WTC11 (cell line): ENCODE results near the gene ELFN1. TPM values are rescaled to one million over a fixed set of nuclear protein-coding genes. Genes with fewer than 3 reads are reported as not detected.

ENCODE experiments used
- ATAC-seq: fragments of 200-7000 bp; cut with Tn5 transposase; 2 replicates; pipeline ENCODE4 v1.10.0; 2021; ENCODE audit warnings: mild to moderate bottlenecking, moderate library complexity
- CTCF ChIA-PET: fragments of 300-600 bp; sonication (Branson Sonifier 250); formaldehyde crosslinking; loops from one replicate; lab custom pipeline; 2021; ENCODE audit warnings: antibody characterized with exemption; lab: Charles Lee
- POLR2A ChIA-PET: fragments of 350-600 bp; sonication (Branson Sonifier 250); formaldehyde crosslinking; loops from one replicate; lab custom pipeline; 2021; ENCODE audit warnings: antibody characterized with exemption; lab: Charles Lee
- DNase-seq: peaks from one replicate; pipeline ENCODE4 v3.0.0; 2021; ENCODE audit warnings: low spot score
- H3K27ac Mint-ChIP-seq: 2 replicates; pipeline ENCODE4 v1.8.0; 2021; ENCODE audit warnings: mixed read lengths
- H3K27me3 Mint-ChIP-seq: 2 replicates; pipeline ENCODE4 v1.8.0; 2021; ENCODE audit warnings: low read depth, mild to moderate bottlenecking, moderate library complexity, mixed read lengths
- H3K36me3 Mint-ChIP-seq: 2 replicates; pipeline ENCODE4 v1.8.0; 2021; ENCODE audit warnings: mixed read lengths
- H3K4me1 Mint-ChIP-seq: 2 replicates; pipeline ENCODE4 v1.8.0; 2022; ENCODE audit warnings: mixed read lengths
- H3K4me3 Mint-ChIP-seq: 2 replicates; pipeline ENCODE4 v1.8.0; 2021; ENCODE audit warnings: mild to moderate bottlenecking, moderate library complexity, mixed read lengths
- H3K9me3 Mint-ChIP-seq: 2 replicates; pipeline ENCODE4 v1.8.0; 2021; ENCODE audit warnings: mixed read lengths
- ATF1 ChIP-seq: sonication (generic); formaldehyde crosslinking; IDR thresholded peaks from 2 replicates; pipeline ENCODE4 v1.8.1; 2023; ENCODE audit warnings: mild to moderate bottlenecking, moderate library complexity, missing genetic modification reagents
- ATF6 ChIP-seq: sonication (generic); formaldehyde crosslinking; IDR thresholded peaks from 2 replicates; pipeline ENCODE4 v1.8.1; 2023; ENCODE audit warnings: mild to moderate bottlenecking, missing genetic modification reagents
- E2F5 ChIP-seq: sonication (generic); formaldehyde crosslinking; IDR thresholded peaks from 2 replicates; pipeline ENCODE4 v1.8.1; 2022; ENCODE audit warnings: mild to moderate bottlenecking, moderate library complexity, missing genetic modification reagents
- ETV6 ChIP-seq: sonication (generic); formaldehyde crosslinking; IDR thresholded peaks from 2 replicates; pipeline ENCODE4 v1.8.1; 2022; ENCODE audit warnings: mild to moderate bottlenecking, missing genetic modification reagents
- GRHL2 ChIP-seq: fragments of 250-450 bp; sonication (Bioruptor Pico); IDR thresholded peaks from 2 replicates; pipeline ENCODE4 v1.8.0; 2022; ENCODE audit warnings: mild to moderate bottlenecking, moderate library complexity; ENCODE audit not compliant: insufficient replicate concordance, severe bottlenecking
- GTF2I ChIP-seq: fragments of 250-450 bp; sonication (Bioruptor Pico); conservative IDR thresholded peaks from 2 replicates; pipeline ENCODE4 v1.4.0; 2021; ENCODE audit warnings: mild to moderate bottlenecking
- HMGXB4 ChIP-seq: sonication (generic); formaldehyde crosslinking; IDR thresholded peaks from 2 replicates; pipeline ENCODE4 v1.8.1; 2023; ENCODE audit warnings: mild to moderate bottlenecking, moderate library complexity, missing genetic modification reagents
- IRF2 ChIP-seq: sonication (generic); formaldehyde crosslinking; IDR thresholded peaks from 2 replicates; pipeline ENCODE4 v1.8.0; 2022; ENCODE audit warnings: low read depth, missing genetic modification reagents, borderline replicate concordance
- KAT7 ChIP-seq: sonication (generic); formaldehyde crosslinking; IDR thresholded peaks from 2 replicates; pipeline ENCODE4 v1.8.1; 2023; ENCODE audit warnings: missing genetic modification reagents, mild to moderate bottlenecking, borderline replicate concordance
- NR3C1 ChIP-seq: sonication (generic); formaldehyde crosslinking; conservative IDR thresholded peaks from 2 replicates; pipeline ENCODE4 v1.8.1; 2023; ENCODE audit warnings: low read depth, mild to moderate bottlenecking, missing genetic modification reagents
- RORB ChIP-seq: fragments of 250-450 bp; sonication (Bioruptor Pico); IDR thresholded peaks from 2 replicates; pipeline ENCODE4 v1.9.0; 2021; ENCODE audit warnings: mild to moderate bottlenecking
- TEAD1 ChIP-seq: sonication (generic); formaldehyde crosslinking; IDR thresholded peaks from 2 replicates; pipeline ENCODE4 v1.8.0; 2022; ENCODE audit warnings: mild to moderate bottlenecking, missing genetic modification reagents
- ZBTB43 ChIP-seq: sonication (generic); formaldehyde crosslinking; IDR thresholded peaks from 2 replicates; pipeline ENCODE4 v1.8.1; 2023; ENCODE audit warnings: mild to moderate bottlenecking, missing genetic modification reagents
- ZNF138 ChIP-seq: sonication (generic); formaldehyde crosslinking; conservative IDR thresholded peaks from 2 replicates; pipeline ENCODE4 v1.8.1; 2022; ENCODE audit warnings: mild to moderate bottlenecking, moderate library complexity, missing genetic modification reagents
- ZNF281 ChIP-seq: sonication (generic); formaldehyde crosslinking; IDR thresholded peaks from 2 replicates; pipeline ENCODE4 v1.8.0; 2023; ENCODE audit warnings: mild to moderate bottlenecking, missing genetic modification reagents
- ZNF317 ChIP-seq: sonication (generic); formaldehyde crosslinking; IDR thresholded peaks from 2 replicates; pipeline ENCODE4 v1.8.1; 2023; ENCODE audit warnings: low read depth, mild to moderate bottlenecking, moderate library complexity, missing genetic modification reagents, borderline replicate concordance
- total RNA-seq: library from RNA; stranded (reverse); gene quantifications from 3 replicates; pipeline ENCODE4 v1.2.3, GENCODE V29; 2021

ELFN1 gene
- total RNA-seq, 1 experiment from 2014 or later = 4.6 TPM

GRCh38 chr7:1667566-1668395 lies 2.3 kb upstream of the ELFN1 start:
- ATAC-seq (no peak), DNase-seq (peak; percentile 44)
- TF ChIP-seq NR3C1 (CRISPR knock-in tag) (no peak), E2F5 (CRISPR knock-in tag) (0 out of 2 replicates have a peak, but pooled peaks have one; percentile 10), ZNF281 (CRISPR knock-in tag) (0 out of 2 replicates have a peak, but pooled peaks have one; percentile 39), ZNF317 (CRISPR knock-in tag) (no peak)
- H3K27me3 Mint-ChIP-seq = peaks cover 70% of the 10 kb centered on the region
- H3K4me3 Mint-ChIP-seq = peak overlapping the region; percentile 67
- POLR2A ChIA-PET = interaction anchor here (0.6 kb wide), 1 partner anchor 53 kb away, joined by 3 read pairs; no protein-coding TSS in a partner anchor
- CTCF ChIA-PET = interaction anchor here (0.9 to 1.2 kb wide), 2 partner anchors 41 to 100 kb away, joined by 3 read pairs; no protein-coding TSS in a partner anchor
- H3K9me3 Mint-ChIP-seq = no peaks in the 10 kb centered on the region
- no peaks in the 10 kb centered on the region for H3K36me3 Mint-ChIP-seq
- H3K27ac Mint-ChIP-seq = no peak overlapping the region
- H3K4me1 Mint-ChIP-seq = peaks cover 12% of the 10 kb centered on the region

- no peak overlapping the region for H3K27ac Mint-ChIP-seq
- CTCF ChIA-PET = interaction anchor here (0.8 to 1.2 kb wide), 3 partner anchors 39 to 99 kb away, joined by 3 read pairs; no protein-coding TSS in a partner anchor
- no peak for TF ChIP-seq ETV6 (CRISPR knock-in tag)
- TF ChIP-seq E2F5 (CRISPR knock-in tag) = 0 out of 2 replicates have a peak, but pooled peaks have one; percentile 9
- no peak for DNase-seq
- no peaks in the 10 kb centered on the region for H3K36me3 Mint-ChIP-seq
- peak overlapping the region; percentile 62 for H3K4me3 Mint-ChIP-seq
- H3K9me3 Mint-ChIP-seq = no peaks in the 10 kb centered on the region
- POLR2A ChIA-PET = no interaction called here
- peaks cover 67% of the 10 kb centered on the region for H3K27me3 Mint-ChIP-seq
- peaks cover 9% of the 10 kb centered on the region for H3K4me1 Mint-ChIP-seq
- no peak for ATAC-seq
Observed at GRCh38 chr7:1668396-1669063, 1.5 kb upstream of the ELFN1 start.

GRCh38 chr7:1669064-1669951 lies 769 bp upstream of the ELFN1 start:
- Mint-ChIP-seq H3K4me3 (peak overlapping the region; percentile 62), H3K36me3 (no peaks in the 10 kb centered on the region), H3K9me3 (no peaks in the 10 kb centered on the region), H3K4me1 (peaks cover 8% of the 10 kb centered on the region; the same call in 1 of the 2 replicates), H3K27ac (no peak overlapping the region), H3K27me3 (peaks cover 59% of the 10 kb centered on the region)
- ChIA-PET POLR2A (interaction anchor here (0.6 kb wide), 1 partner anchor 170 kb away, joined by 4 read pairs; no protein-coding TSS in a partner anchor), CTCF (interaction anchor here (0.8 to 1.0 kb wide), 4 partner anchors 38 to 450 kb away, joined by 3 read pairs; no protein-coding TSS in a partner anchor)
- peak; percentile 30 for ATAC-seq
- peak; percentile 47 for DNase-seq
- no peak for TF ChIP-seq ZBTB43 (CRISPR knock-in tag)
- TF ChIP-seq GRHL2 (CRISPR knock-in tag) = no peak
- no peak for TF ChIP-seq ATF1 (CRISPR knock-in tag)
- TF ChIP-seq RORB = no peak
- no peak for TF ChIP-seq HMGXB4 (CRISPR knock-in tag)
- no peak for TF ChIP-seq TEAD1 (CRISPR knock-in tag)
- TF ChIP-seq IRF2 (CRISPR knock-in tag) = no peak
- no peak for TF ChIP-seq KAT7 (CRISPR knock-in tag)
- TF ChIP-seq GTF2I (CRISPR knock-in tag) = no peak
- no peak for TF ChIP-seq ZNF138
- no peak for TF ChIP-seq ATF6 (CRISPR knock-in tag)
